ENCODE measurements around the gene CYREN.

CYREN gene

GRCh38 chr7:135160858-135161653, 9.5 kb downstream of the CYREN start:
- ChIA-PET POLR2A (interaction anchor here (1.5 to 3.3 kb wide), 4 partner anchors 9 to 174 kb away, joined by 8 to 26 read pairs (median 11); partner anchors contain the start of genes AGBL3, CYREN and TMEM140), CTCF (interaction anchor here (0.6 to 15.2 kb wide), 6 partner anchors 7 to 843 kb away, joined by 3 to 182 read pairs (median 6); partner anchors contain the start of genes CYREN, TMEM140 and WDR91)
- Histone ChIP-seq H3K36me3 (ENCODE audit: control insufficient read depth in 4 of 4, insufficient read depth in 4 of 4, low read length in 3 of 4) (peaks cover 0 to 35% (median 17%) of the 10 kb centered on the region in 4 experiments), H3K4me3 (ENCODE audit: control insufficient read depth in 1 of 7, extremely low read depth in 1 of 7, insufficient read depth in 4 of 7, low read depth in 2 of 7, low read length in 6 of 7) (peak overlapping the region in 4 of 7 experiments; percentile 13 to 38 (median 35)), H3K9me3 (ENCODE audit: control extremely low read depth in 1 of 5, control insufficient read depth in 4 of 5, insufficient read depth in 2 of 5, low read depth in 1 of 5, low read length in 4 of 5) (peaks cover 0 to 24% (median 5%) of the 10 kb centered on the region in 5 experiments), H3K27me3 (replicated peaks in 2 of 5; ENCODE audit: control insufficient read depth in 4 of 5, insufficient read depth in 5 of 5, low read length in 4 of 5) (no peaks in the 10 kb centered on the region), H3K27ac (ENCODE audit: insufficient read depth in 1 of 2, low read depth in 1 of 2, low read length in 2 of 2, poor library complexity in 1 of 2, severe bottlenecking in 2 of 2) (peak overlapping the region; percentile 83 to 95), H3K4me1 (ENCODE audit: control extremely low read depth in 1 of 4, control insufficient read depth in 4 of 4, insufficient read depth in 4 of 4, low read length in 3 of 4) (peaks cover 27 to 78% (median 51%) of the 10 kb centered on the region in 4 experiments)
- WGBS (ENCODE audit: insufficient coverage): 47% methylated on average over 6 of the region's 9 CpGs
- DNase-seq: peak; percentile 74 to 91 (median 88)

GRCh38 chr7:135160098-135160857, 10.2 kb downstream of the CYREN start:
- Histone ChIP-seq H3K4me1 (ENCODE audit: control extremely low read depth in 1 of 4, control insufficient read depth in 4 of 4, insufficient read depth in 4 of 4, low read length in 3 of 4) (peaks cover 27 to 70% (median 47%) of the 10 kb centered on the region in 4 experiments), H3K4me3 (ENCODE audit: control insufficient read depth in 1 of 7, extremely low read depth in 1 of 7, insufficient read depth in 4 of 7, low read depth in 2 of 7, low read length in 6 of 7) (peak overlapping the region in 3 of 7 experiments; percentile 21 to 33 (median 27)), H3K27me3 (replicated peaks in 2 of 5; ENCODE audit: control insufficient read depth in 4 of 5, insufficient read depth in 5 of 5, low read length in 4 of 5) (no peaks in the 10 kb centered on the region), H3K36me3 (ENCODE audit: control insufficient read depth in 4 of 4, insufficient read depth in 4 of 4, low read length in 3 of 4) (peaks cover 0 to 28% (median 15%) of the 10 kb centered on the region in 4 experiments), H3K9me3 (ENCODE audit: control extremely low read depth in 1 of 5, control insufficient read depth in 4 of 5, insufficient read depth in 2 of 5, low read depth in 1 of 5, low read length in 4 of 5) (peaks cover 1 to 32% (median 11%) of the 10 kb centered on the region in 5 experiments), H3K27ac (ENCODE audit: insufficient read depth in 1 of 2, low read depth in 1 of 2, low read length in 2 of 2, poor library complexity in 1 of 2, severe bottlenecking in 2 of 2) (peak overlapping the region; percentile 83 to 95)
- ChIA-PET CTCF (interaction anchor here (0.6 to 15.2 kb wide), 7 partner anchors 8 to 844 kb away, joined by 3 to 182 read pairs (median 4); partner anchors contain the start of genes CYREN, TMEM140 and WDR91), POLR2A (interaction anchor here (0.6 to 3.3 kb wide), 5 partner anchors 9 to 173 kb away, joined by 3 to 26 read pairs (median 10); partner anchors contain the start of genes AGBL3, CYREN and TMEM140)
- 27% methylated on average over 1 of the region's 5 CpGs for WGBS (ENCODE audit: insufficient coverage)
- DNase-seq: peak; percentile 85 to 92 (median 91)

- CTCF ChIA-PET: interaction anchor here (1.1 to 15.2 kb wide), 6 partner anchors 8 to 172 kb away, joined by 3 to 182 read pairs (median 4); partner anchors contain the start of genes CYREN, TMEM140 and WDR91
Observed at GRCh38 chr7:135159359-135160085, 11.0 kb downstream of the CYREN start.

GRCh38 chr7:135158874-135159273, 11.6 kb downstream of the CYREN start:
- peaks cover 0 to 19% (median 8%) of the 10 kb centered on the region in 4 experiments for H3K36me3 ChIP-seq (ENCODE audit: control insufficient read depth in 4 of 4, insufficient read depth in 4 of 4, low read length in 3 of 4)
- no peak for DNase-seq
- POLR2A ChIA-PET: interaction anchor here (3.3 kb wide), 1 partner anchor 11 kb away, joined by 26 read pairs; the partner anchor contains the start of gene CYREN
- 82% methylated on average over 6 of the region's 6 CpGs for WGBS (ENCODE audit: insufficient coverage)
- H3K27me3 ChIP-seq (replicated peaks in 2 of 5; ENCODE audit: control insufficient read depth in 4 of 5, insufficient read depth in 5 of 5, low read length in 4 of 5): no peaks in the 10 kb centered on the region
- peak overlapping the region in 1 of 7 experiments; percentile 35 for H3K4me3 ChIP-seq (ENCODE audit: control insufficient read depth in 1 of 7, extremely low read depth in 1 of 7, insufficient read depth in 4 of 7, low read depth in 2 of 7, low read length in 6 of 7)
- H3K4me1 ChIP-seq (ENCODE audit: control extremely low read depth in 1 of 4, control insufficient read depth in 4 of 4, insufficient read depth in 4 of 4, low read length in 3 of 4): peaks cover 27 to 56% (median 41%) of the 10 kb centered on the region in 4 experiments
- CTCF ChIA-PET: interaction anchor here (1.1 to 15.2 kb wide), 5 partner anchors 9 to 172 kb away, joined by 3 to 182 read pairs (median 3); partner anchors contain the start of genes CYREN and TMEM140
- H3K27ac ChIP-seq (ENCODE audit: insufficient read depth in 1 of 2, low read depth in 1 of 2, low read length in 2 of 2, poor library complexity in 1 of 2, severe bottlenecking in 2 of 2): peak overlapping the region; percentile 83 to 95
- peaks cover 4 to 34% (median 11%) of the 10 kb centered on the region in 5 experiments for H3K9me3 ChIP-seq (ENCODE audit: control extremely low read depth in 1 of 5, control insufficient read depth in 4 of 5, insufficient read depth in 2 of 5, low read depth in 1 of 5, low read length in 4 of 5)

More at GRCh38 chr7:135159359-135160085, 11.0 kb downstream of the CYREN start:
- Histone ChIP-seq H3K9me3 (ENCODE audit: control extremely low read depth in 1 of 5, control insufficient read depth in 4 of 5, insufficient read depth in 2 of 5, low read depth in 1 of 5, low read length in 4 of 5) (peaks cover 4 to 34% (median 11%) of the 10 kb centered on the region in 5 experiments), H3K27ac (ENCODE audit: insufficient read depth in 1 of 2, low read depth in 1 of 2, low read length in 2 of 2, poor library complexity in 1 of 2, severe bottlenecking in 2 of 2) (peak overlapping the region; percentile 83 to 95), H3K27me3 (replicated peaks in 2 of 5; ENCODE audit: control insufficient read depth in 4 of 5, insufficient read depth in 5 of 5, low read length in 4 of 5) (no peaks in the 10 kb centered on the region), H3K4me3 (ENCODE audit: control insufficient read depth in 1 of 7, extremely low read depth in 1 of 7, insufficient read depth in 4 of 7, low read depth in 2 of 7, low read length in 6 of 7) (peak overlapping the region in 3 of 7 experiments; percentile 11 to 37 (median 35)), H3K4me1 (ENCODE audit: control extremely low read depth in 1 of 4, control insufficient read depth in 4 of 4, insufficient read depth in 4 of 4, low read length in 3 of 4) (peaks cover 27 to 63% (median 44%) of the 10 kb centered on the region in 4 experiments), H3K36me3 (ENCODE audit: control insufficient read depth in 4 of 4, insufficient read depth in 4 of 4, low read length in 3 of 4) (peaks cover 0 to 20% (median 11%) of the 10 kb centered on the region in 4 experiments)
- 88% methylated on average over 1 of the region's 2 CpGs for WGBS (ENCODE audit: insufficient coverage)
- peak in 1 of 3 donors; percentile 24 for DNase-seq
- POLR2A ChIA-PET: interaction anchor here (1.9 to 3.3 kb wide), 3 partner anchors 10 to 173 kb away, joined by 8 to 26 read pairs (median 12); partner anchors contain the start of genes AGBL3, CYREN and TMEM140

GRCh38 chr7:135158141-135158655, 12.3 kb downstream of the CYREN start:
- no peak for DNase-seq
- Histone ChIP-seq H3K4me3 (ENCODE audit: control insufficient read depth in 1 of 7, extremely low read depth in 1 of 7, insufficient read depth in 4 of 7, low read depth in 2 of 7, low read length in 6 of 7) (peak overlapping the region in 1 of 7 experiments; percentile 17), H3K27ac (ENCODE audit: insufficient read depth in 1 of 2, low read depth in 1 of 2, low read length in 2 of 2, poor library complexity in 1 of 2, severe bottlenecking in 2 of 2) (peak overlapping the region in 1 of 2 experiments; percentile 95), H3K36me3 (ENCODE audit: control insufficient read depth in 4 of 4, insufficient read depth in 4 of 4, low read length in 3 of 4) (peaks cover 0 to 19% (median 10%) of the 10 kb centered on the region in 4 experiments), H3K4me1 (ENCODE audit: control extremely low read depth in 1 of 4, control insufficient read depth in 4 of 4, insufficient read depth in 4 of 4, low read length in 3 of 4) (peaks cover 27 to 54% (median 41%) of the 10 kb centered on the region in 4 experiments), H3K9me3 (ENCODE audit: control extremely low read depth in 1 of 5, control insufficient read depth in 4 of 5, insufficient read depth in 2 of 5, low read depth in 1 of 5, low read length in 4 of 5) (peaks cover 4 to 34% (median 11%) of the 10 kb centered on the region in 5 experiments), H3K27me3 (replicated peaks in 2 of 5; ENCODE audit: control insufficient read depth in 4 of 5, insufficient read depth in 5 of 5, low read length in 4 of 5) (no peaks in the 10 kb centered on the region)
- WGBS (ENCODE audit: insufficient coverage): no CpG with 5 or more reads among the region's 1 CpG
- POLR2A ChIA-PET: interaction anchor here (3.3 kb wide), 1 partner anchor 12 kb away, joined by 26 read pairs; the partner anchor contains the start of gene CYREN
- CTCF ChIA-PET: interaction anchor here (1.1 to 15.2 kb wide), 4 partner anchors 9 to 171 kb away, joined by 3 to 182 read pairs (median 35); partner anchors contain the start of genes CYREN and TMEM140

All from common myeloid progenitor, CD34-positive (primary cell).